Activated naive CD4-positive, alpha-beta T cell treated with anti-CD3 and anti-CD28 coated beads for 36 hours (primary cell): Measurements from ENCODE around the gene ADIRF. TPM values are rescaled to one million over a fixed set of nuclear protein-coding genes. Genes with fewer than 3 reads are reported as not detected.
"Not testable (repeated sequence)": the region's sequence is repeated elsewhere in the genome, so short reads cannot be mapped to it uniquely, and the experiment has no call there.

Experiments used
- CTCF ChIA-PET: fragments of 350-600 bp; sonication (Branson Sonifier 250); formaldehyde crosslinking; loops from one replicate; lab custom pipeline; 2021; ENCODE audit warnings: antibody characterized with exemption; lab: Charles Lee
- DNase-seq: peaks from one replicate; pipeline ENCODE4 v3.0.0-alpha.2; 2020
- H3K27ac Mint-ChIP-seq: one replicate; pipeline ENCODE4 v1.8.0; 2021; ENCODE audit warnings: mild to moderate bottlenecking, mixed read lengths
- H3K27me3 Mint-ChIP-seq: one replicate; pipeline ENCODE4 v1.8.0; 2021; ENCODE audit warnings: low read depth, mixed read lengths
- H3K36me3 Mint-ChIP-seq: one replicate; pipeline ENCODE4 v1.8.0; 2021; ENCODE audit warnings: low read depth, mixed read lengths
- H3K4me1 Mint-ChIP-seq: one replicate; pipeline ENCODE4 v1.8.0; 2021; ENCODE audit warnings: low read depth, mixed read lengths
- H3K4me3 Mint-ChIP-seq: one replicate; pipeline ENCODE4 v1.8.0; 2021; ENCODE audit warnings: mild to moderate bottlenecking, moderate library complexity, mixed read lengths
- H3K9me3 Mint-ChIP-seq: one replicate; pipeline ENCODE4 v1.8.0; 2021; ENCODE audit warnings: mixed read lengths
- intact Hi-C: fragments of 100-400 bp; cut with micrococcal nuclease; formaldehyde crosslinking; loops from one replicate; pipeline ENCODE4 v1.15.1; 2023
- total RNA-seq, 2 experiments: library from RNA; stranded (reverse); gene quantifications; one replicate each; pipeline ENCODE4 v1.2.3, GENCODE V29; 2021

Gene ADIRF
- total RNA-seq, 2 experiments from 2014 or later: not detected

GRCh38 chr10:86976362-86977056, 8.2 kb downstream of the ADIRF start:
- H3K4me3 Mint-ChIP-seq: no peak overlapping the region
- CTCF ChIA-PET: interaction anchor here (0.9 to 1.2 kb wide), 2 partner anchors 26 to 38 kb away, joined by 4 to 8 read pairs; no protein-coding TSS in a partner anchor
- H3K9me3 Mint-ChIP-seq: no peaks in the 10 kb centered on the region
- intact Hi-C loops: no loop called here
- H3K27ac Mint-ChIP-seq: no peak overlapping the region
- peaks cover 6% of the 10 kb centered on the region for H3K4me1 Mint-ChIP-seq
- DNase-seq: no peak
- H3K36me3 Mint-ChIP-seq: no peaks in the 10 kb centered on the region
- H3K27me3 Mint-ChIP-seq: no peaks in the 10 kb centered on the region

GRCh38 chr10:86978457-86978856, 10.2 kb downstream of the ADIRF start:
- intact Hi-C loops, H3K27me3 Mint-ChIP-seq, H3K4me3 Mint-ChIP-seq, H3K9me3 Mint-ChIP-seq, DNase-seq, CTCF ChIA-PET, H3K4me1 Mint-ChIP-seq, H3K27ac Mint-ChIP-seq, H3K36me3 Mint-ChIP-seq: not testable (repeated sequence)

DNA sequence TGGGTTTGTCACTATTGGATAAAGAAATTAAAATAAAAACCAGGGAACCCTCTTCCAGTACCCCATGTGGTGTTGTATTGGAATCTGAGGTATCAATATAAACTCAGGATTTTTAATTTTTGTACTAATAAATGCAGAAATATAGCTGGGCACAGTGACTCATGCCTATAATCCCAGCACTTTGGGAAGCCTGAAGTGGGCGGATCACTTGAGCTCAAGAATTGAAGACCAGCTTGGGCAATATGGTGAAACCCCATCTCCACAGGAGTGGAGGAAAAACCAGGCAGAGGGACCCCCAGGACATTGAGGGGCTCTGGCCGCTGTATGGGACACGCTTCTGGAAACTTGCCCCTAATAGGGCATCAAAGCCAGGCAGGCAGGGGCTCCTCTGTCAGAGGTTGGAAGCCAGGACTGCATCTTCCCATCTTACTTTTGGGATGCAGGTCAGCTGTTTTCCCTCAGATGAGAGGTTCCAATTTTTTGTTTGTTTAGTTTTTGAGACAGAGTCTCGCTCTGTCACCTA, 11.1 kb downstream of the ADIRF start:
- DNase-seq: no peak
- CTCF ChIA-PET: no interaction called here
- H3K4me3 Mint-ChIP-seq: no peak overlapping the region
- intact Hi-C loops: no loop called here
- no peaks in the 10 kb centered on the region for H3K4me1 Mint-ChIP-seq
- no peak overlapping the region for H3K27ac Mint-ChIP-seq
- no peaks in the 10 kb centered on the region for H3K27me3 Mint-ChIP-seq
- no peaks in the 10 kb centered on the region for H3K36me3 Mint-ChIP-seq
- no peaks in the 10 kb centered on the region for H3K9me3 Mint-ChIP-seq

GRCh38 chr10:86979977-86980448, 11.7 kb downstream of the ADIRF start:
- intact Hi-C loops: no loop called here
- Mint-ChIP-seq H3K9me3 (no peaks in the 10 kb centered on the region), H3K27me3 (no peaks in the 10 kb centered on the region), H3K4me1 (no peaks in the 10 kb centered on the region), H3K4me3 (no peak overlapping the region), H3K27ac (no peak overlapping the region), H3K36me3 (no peaks in the 10 kb centered on the region)
- DNase-seq: no peak
- CTCF ChIA-PET: no interaction called here

- CTCF ChIA-PET, DNase-seq, H3K9me3 Mint-ChIP-seq, H3K4me3 Mint-ChIP-seq, H3K36me3 Mint-ChIP-seq, intact Hi-C loops, H3K27me3 Mint-ChIP-seq, H3K27ac Mint-ChIP-seq, H3K4me1 Mint-ChIP-seq: not testable (repeated sequence)
These were observed 12.7 kb downstream of the ADIRF start for GRCh38 chr10:86981020-86981419.

DNA sequence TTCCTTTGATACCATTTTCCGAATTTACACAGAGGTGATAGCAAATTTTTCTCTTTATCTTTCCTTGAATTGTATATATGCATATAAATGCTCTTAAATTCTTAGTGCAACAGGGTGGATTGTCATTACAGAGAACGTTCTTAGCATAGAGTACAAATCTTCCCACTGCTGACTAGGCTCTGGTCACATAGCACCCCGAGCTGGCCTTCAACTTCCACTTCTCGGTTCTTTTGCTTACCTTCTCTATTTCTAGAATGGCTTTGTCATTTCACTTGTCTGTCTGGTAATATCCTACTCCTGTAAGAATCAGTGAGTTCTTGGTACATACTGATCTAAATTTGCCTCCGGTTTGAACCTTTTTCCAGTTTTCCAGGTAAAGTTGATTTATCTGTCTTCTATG, 13.4 kb downstream of the ADIRF start:
- CTCF ChIA-PET: no interaction called here
- intact Hi-C loops: no loop called here
- DNase-seq: no peak
- no peak overlapping the region for H3K4me3 Mint-ChIP-seq
- H3K27me3 Mint-ChIP-seq: no peaks in the 10 kb centered on the region
- no peaks in the 10 kb centered on the region for H3K36me3 Mint-ChIP-seq
- H3K4me1 Mint-ChIP-seq: no peaks in the 10 kb centered on the region
- H3K27ac Mint-ChIP-seq: no peak overlapping the region
- H3K9me3 Mint-ChIP-seq: no peaks in the 10 kb centered on the region

- H3K27ac Mint-ChIP-seq, CTCF ChIA-PET, intact Hi-C loops, H3K36me3 Mint-ChIP-seq, H3K27me3 Mint-ChIP-seq, DNase-seq, H3K4me3 Mint-ChIP-seq, H3K4me1 Mint-ChIP-seq, H3K9me3 Mint-ChIP-seq: not testable (repeated sequence)
These were observed 16.2 kb downstream of the ADIRF start for GRCh38 chr10:86984498-86984897.

GRCh38 chr10:86988520-86988919, 20.2 kb downstream of the ADIRF start:
- no peak for DNase-seq
- Mint-ChIP-seq H3K4me1 (no peaks in the 10 kb centered on the region), H3K27me3 (peaks cover 5% of the 10 kb centered on the region), H3K36me3 (no peaks in the 10 kb centered on the region), H3K4me3 (no peak overlapping the region), H3K9me3 (no peaks in the 10 kb centered on the region), H3K27ac (no peak overlapping the region)
- intact Hi-C loops: no loop called here
- CTCF ChIA-PET: no interaction called here

DNA sequence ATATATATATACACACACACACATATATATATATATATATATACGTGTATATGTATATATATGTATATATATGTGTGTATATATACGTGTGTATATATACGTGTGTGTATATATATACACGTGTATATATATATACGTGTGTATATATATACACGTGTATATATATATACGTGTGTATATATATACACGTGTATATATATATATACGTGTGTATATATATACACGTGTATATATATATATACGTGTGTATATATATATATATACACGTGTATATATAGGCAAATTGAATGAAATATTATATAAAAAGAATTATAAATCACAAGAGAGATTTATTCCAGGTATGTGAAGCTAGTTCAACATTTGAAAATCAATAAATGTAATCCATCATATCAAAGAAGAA, 23.1 kb downstream of the ADIRF start:
- DNase-seq, H3K27ac Mint-ChIP-seq, H3K4me1 Mint-ChIP-seq, H3K36me3 Mint-ChIP-seq, intact Hi-C loops, H3K27me3 Mint-ChIP-seq, H3K9me3 Mint-ChIP-seq, H3K4me3 Mint-ChIP-seq: not testable (repeated sequence)
- CTCF ChIA-PET: interaction anchor here (1.1 kb wide), 1 partner anchor 51 kb away, joined by 3 read pairs; no protein-coding TSS in a partner anchor

GRCh38 chr10:86992456-86992855, 24.2 kb downstream of the ADIRF start:
- Mint-ChIP-seq H3K27ac (no peak overlapping the region), H3K4me3 (no peak overlapping the region), H3K27me3 (peaks cover 5% of the 10 kb centered on the region), H3K9me3 (no peaks in the 10 kb centered on the region), H3K36me3 (no peaks in the 10 kb centered on the region), H3K4me1 (no peaks in the 10 kb centered on the region)
- no peak for DNase-seq
- CTCF ChIA-PET: interaction anchor here (1.1 kb wide), 1 partner anchor 53 kb away, joined by 3 read pairs; no protein-coding TSS in a partner anchor
- intact Hi-C loops: no loop called here

GRCh38 chr10:86992929-86993328, 24.6 kb downstream of the ADIRF start:
- Mint-ChIP-seq H3K36me3 (no peaks in the 10 kb centered on the region), H3K4me1 (no peaks in the 10 kb centered on the region), H3K27me3 (peaks cover 5% of the 10 kb centered on the region), H3K27ac (no peak overlapping the region), H3K9me3 (no peaks in the 10 kb centered on the region), H3K4me3 (no peak overlapping the region)
- CTCF ChIA-PET: no interaction called here
- intact Hi-C loops: no loop called here
- no peak for DNase-seq

DNA sequence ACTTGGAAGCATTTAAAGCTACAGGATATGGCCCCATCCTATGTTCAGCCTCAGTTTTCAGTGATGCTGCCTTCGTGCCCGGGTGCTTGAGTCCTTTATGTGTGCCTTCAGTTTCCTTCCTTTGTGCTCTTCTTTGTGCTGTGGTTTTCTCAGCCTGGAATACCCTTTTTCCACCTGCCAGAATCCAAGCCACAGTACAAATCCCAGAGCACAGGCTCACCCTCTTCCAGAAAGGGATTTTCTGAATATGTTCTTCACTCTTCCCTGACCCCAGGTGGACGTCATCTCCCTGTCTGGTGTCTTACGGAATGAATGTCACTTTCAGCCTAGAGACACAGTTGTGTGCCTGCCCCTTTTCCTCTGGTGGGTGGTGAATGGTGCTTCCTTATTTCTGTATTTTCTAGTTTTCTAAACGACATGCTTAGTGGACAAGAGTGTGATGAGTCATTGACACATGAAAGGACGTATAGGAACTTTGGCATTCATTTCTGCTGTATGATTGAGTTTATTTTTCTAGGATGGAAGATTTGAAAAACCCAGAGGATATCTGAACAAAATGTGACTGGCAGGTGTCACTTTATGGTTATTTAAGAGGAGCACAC, 31.6 kb downstream of the ADIRF start:
- H3K36me3 Mint-ChIP-seq, DNase-seq, H3K27me3 Mint-ChIP-seq, H3K9me3 Mint-ChIP-seq, H3K4me1 Mint-ChIP-seq, H3K27ac Mint-ChIP-seq, CTCF ChIA-PET, H3K4me3 Mint-ChIP-seq, intact Hi-C loops: not testable (repeated sequence)

GRCh38 chr10:87000491-87000890, 32.2 kb downstream of the ADIRF start:
- Mint-ChIP-seq H3K27ac (no peak overlapping the region), H3K4me3 (no peak overlapping the region), H3K36me3 (no peaks in the 10 kb centered on the region), H3K27me3 (no peaks in the 10 kb centered on the region), H3K9me3 (no peaks in the 10 kb centered on the region), H3K4me1 (no peaks in the 10 kb centered on the region)
- CTCF ChIA-PET: no interaction called here
- intact Hi-C loops: no loop called here
- DNase-seq: no peak
